Dermis lymphatic vessel endothelial cell (primary cell): ENCODE results near the gene HOXC4. TPM values are rescaled to one million over a fixed set of nuclear protein-coding genes. Genes with fewer than 3 reads are reported as not detected.

Source experiments
- total RNA-seq: library from RNA; depleted of rRNA; stranded (reverse); fragments of >200 nt; gene quantifications from 2 replicates; pipeline ENCODE4 v1.2.1, GENCODE V29; 2014

The HOXC4 gene
- not detected in 2 replicates for total RNA-seq

GRCh38 chr12:54053751-54054741 lies at the start of gene HOXC4:
Gene HOXC4, plus strand, starts transcription at chr12:54053835. Its CDS starts 88 bp downstream, at chr12:54053923.

GRCh38 chr12:54028314-54029201 lies 25.1 kb upstream of the HOXC4 start, which contains the start of gene HOXC6:
Gene HOXC6, plus strand, starts transcription at chr12:54028440. Its CDS starts 82 bp downstream, at chr12:54028522.

GRCh38 chr12:54032627-54033100 lies 21.0 kb upstream of the HOXC4 start, which contains the start of gene HOXC5:
Gene HOXC5, plus strand, starts transcription at chr12:54033050. Its CDS starts 73 bp downstream, at chr12:54033123.

Other genes starting within 250 kb of the HOXC4 start
- gene HOXC13, start 115.0 kb upstream of the HOXC4 start, total RNA-seq: under 0.01 TPM in 1 of 2 replicates, not detected in the other
- under 0.01 TPM in 1 of 2 replicates, not detected in the other for gene HOXC12, start 98.9 kb upstream of the HOXC4 start, total RNA-seq
- 0.11 TPM in 1 of 2 replicates, not detected in the other for gene HOXC11, start 80.7 kb upstream of the HOXC4 start, total RNA-seq
- not detected in 2 replicates for gene HOTAIR, start 78.9 kb upstream of the HOXC4 start, total RNA-seq
- not detected in 2 replicates for gene HOXC10, start 68.7 kb upstream of the HOXC4 start, total RNA-seq
- 0.22 TPM in 1 of 2 replicates, not detected in the other for gene HOXC9, start 53.7 kb upstream of the HOXC4 start, total RNA-seq
- gene HOXC8, start 44.9 kb upstream of the HOXC4 start, total RNA-seq: not detected in 2 replicates
- gene HOXC6, start 25.4 kb upstream of the HOXC4 start, total RNA-seq: under 0.01 TPM in 1 of 2 replicates, not detected in the other
- not detected in 2 replicates for gene HOXC5, start 20.8 kb upstream of the HOXC4 start, total RNA-seq
- 20.4 and 20.7 TPM in 2 replicates for gene SMUG1, start 135.2 kb downstream of the HOXC4 start, total RNA-seq
- gene CBX5, start 226.3 kb downstream of the HOXC4 start, total RNA-seq: 28.4 and 28.7 TPM in 2 replicates
- gene HNRNPA1, start 226.9 kb downstream of the HOXC4 start, total RNA-seq: 502 and 576 TPM in 2 replicates
- gene NFE2, start 247.2 kb downstream of the HOXC4 start, total RNA-seq: not detected in 2 replicates